ENCODE results near the gene PLXNA2.

PLXNA2 gene

GRCh38 chr1:208066583-208066982 lies 177.6 kb downstream of the PLXNA2 start:
- DNase-seq (ENCODE audit: low read depth), result no peak

GRCh38 chr1:208065862-208066261 lies 178.3 kb downstream of the PLXNA2 start:
- no peak for DNase-seq (ENCODE audit: low read depth)

DNA sequence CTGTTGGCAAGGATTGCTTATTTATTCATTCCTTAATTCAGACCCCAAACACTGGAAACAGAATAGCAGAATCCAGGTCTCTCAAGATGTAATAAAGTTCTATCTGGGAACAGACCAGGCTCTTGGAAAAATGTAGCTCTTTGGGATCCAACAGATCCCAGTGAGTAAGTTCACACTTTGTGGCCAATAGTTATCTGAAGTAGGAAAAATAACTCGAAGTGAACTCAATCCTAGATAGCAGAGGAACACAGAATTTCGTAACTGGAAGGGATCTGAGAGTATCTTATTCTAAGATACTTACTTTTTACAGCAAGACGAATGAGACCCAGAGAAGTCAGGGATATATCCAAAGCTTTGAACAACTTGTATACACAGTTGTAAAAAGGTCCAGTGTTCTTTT lies 182.6 kb downstream of the PLXNA2 start:
- no peak for DNase-seq (ENCODE audit: low read depth)

GRCh38 chr1:208061118-208061517 lies 183.1 kb downstream of the PLXNA2 start:
- no peak for DNase-seq (ENCODE audit: low read depth)

- no peak for DNase-seq (ENCODE audit: low read depth)
Measured at GRCh38 chr1:208060215-208060869, 183.8 kb downstream of the PLXNA2 start.

- DNase-seq (ENCODE audit: low read depth), result no peak
Measured at GRCh38 chr1:208059409-208060001, 184.7 kb downstream of the PLXNA2 start.

DNA sequence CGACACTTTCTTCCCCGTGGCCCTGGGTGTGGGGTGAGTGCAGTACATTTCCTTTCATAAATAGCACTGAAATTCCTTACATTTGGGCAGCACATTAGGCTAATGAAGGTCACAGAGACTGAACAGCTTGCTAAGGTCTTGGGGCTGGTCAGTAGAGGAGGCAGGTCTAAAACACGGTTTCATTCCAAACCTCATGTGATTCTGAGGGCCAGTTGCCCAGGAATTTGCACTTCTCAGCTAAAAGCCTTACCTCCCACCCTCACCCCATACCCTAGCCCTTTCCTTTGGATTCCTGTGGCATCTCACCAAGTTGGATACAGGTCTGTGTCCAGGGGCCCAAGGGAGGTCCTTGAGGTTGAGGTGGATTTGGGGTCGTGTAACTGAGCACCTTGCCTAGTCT lies 185.4 kb downstream of the PLXNA2 start:
- no peak for DNase-seq (ENCODE audit: low read depth)

DNA sequence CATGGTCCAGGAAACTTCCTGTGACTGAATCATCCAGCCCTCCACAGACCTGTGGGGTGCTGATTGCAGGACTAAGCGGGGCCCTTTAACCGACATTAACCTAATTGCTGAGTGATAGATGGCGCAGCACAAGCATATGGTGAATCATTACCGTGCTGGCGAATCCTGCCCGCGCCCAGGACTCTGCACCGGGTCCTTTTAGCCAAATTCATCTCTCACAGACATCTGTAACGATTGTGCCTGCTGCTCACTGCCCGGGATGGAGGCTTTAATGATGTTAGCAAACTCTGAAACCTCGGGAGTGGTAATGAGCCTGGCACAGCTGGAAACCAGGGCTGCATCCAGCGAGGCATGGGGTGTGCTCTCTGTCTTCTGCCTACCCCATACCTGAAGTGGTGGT lies 185.9 kb downstream of the PLXNA2 start:
- no peak for DNase-seq (ENCODE audit: low read depth)

DNA sequence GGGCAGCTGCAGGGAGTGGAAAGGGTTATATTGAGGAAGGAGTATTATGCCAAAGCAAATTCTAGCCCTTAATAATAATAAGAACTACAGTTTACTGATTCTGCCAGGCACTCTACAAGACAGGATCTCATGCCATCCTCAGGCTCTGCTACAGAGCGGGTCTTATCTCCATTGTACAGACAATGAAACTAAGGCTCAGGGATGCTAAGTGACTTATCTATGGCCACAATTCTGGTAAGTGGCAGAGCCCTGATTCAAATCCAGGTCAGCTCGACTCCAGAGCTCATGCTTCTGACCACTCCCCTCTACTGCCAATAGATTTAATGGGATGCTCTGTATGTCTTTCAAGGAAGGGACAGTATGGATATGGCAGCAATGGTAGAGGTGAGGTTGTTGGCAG lies 187.1 kb downstream of the PLXNA2 start:
- no peak for DNase-seq (ENCODE audit: low read depth)

- no peak for DNase-seq (ENCODE audit: low read depth)
Measured at GRCh38 chr1:208055535-208055934, 188.6 kb downstream of the PLXNA2 start.

- no peak for DNase-seq (ENCODE audit: low read depth)
Measured at GRCh38 chr1:208054911-208055379, 189.2 kb downstream of the PLXNA2 start.

GRCh38 chr1:208054485-208054884 lies 189.7 kb downstream of the PLXNA2 start:
- no peak for DNase-seq (ENCODE audit: low read depth)

DNA sequence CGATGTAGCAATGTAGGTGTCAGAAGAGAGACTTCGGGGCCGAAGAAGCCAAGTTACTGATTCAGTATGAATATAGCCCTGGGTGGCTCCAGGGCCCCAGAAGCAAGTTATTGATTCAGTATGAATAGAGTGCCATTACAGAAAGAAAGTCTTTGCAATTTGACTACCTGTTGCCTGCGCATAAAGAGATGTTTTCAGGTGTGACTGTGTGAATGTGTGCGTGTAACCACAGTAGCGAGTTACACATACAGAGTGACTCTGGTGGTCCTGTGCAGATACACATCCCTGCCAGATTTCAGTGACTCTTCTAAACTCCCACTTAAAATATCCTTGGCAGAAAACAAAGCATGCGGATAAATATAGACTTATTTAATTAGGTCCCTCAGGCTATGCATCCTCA lies 190.5 kb downstream of the PLXNA2 start:
- DNase-seq (ENCODE audit: low read depth), result no peak

DNA sequence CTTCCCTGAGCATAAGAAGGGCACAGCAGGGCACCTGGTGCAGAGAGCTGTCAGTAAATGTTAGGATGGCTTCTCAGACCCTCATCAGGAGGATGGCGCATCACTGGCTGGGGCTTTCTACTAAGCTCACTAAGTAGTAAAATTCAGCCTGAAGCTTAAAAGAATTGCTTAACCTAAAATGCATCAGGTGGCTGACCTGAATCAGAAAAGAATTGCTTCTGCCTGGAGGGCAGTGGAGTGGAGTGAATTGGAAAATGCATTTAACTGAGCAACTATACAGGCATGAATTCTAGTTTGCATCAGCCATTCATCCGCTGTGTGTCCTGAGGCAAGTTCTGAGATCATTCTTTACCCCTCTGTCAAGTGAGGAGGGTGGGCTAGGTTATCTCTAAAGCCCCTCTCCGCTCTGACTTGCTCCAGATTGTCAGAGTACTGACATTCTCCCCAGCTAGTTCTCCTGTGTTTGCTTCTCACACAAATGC lies 191.2 kb downstream of the PLXNA2 start:
- DNase-seq (ENCODE audit: low read depth), result no peak

DNA sequence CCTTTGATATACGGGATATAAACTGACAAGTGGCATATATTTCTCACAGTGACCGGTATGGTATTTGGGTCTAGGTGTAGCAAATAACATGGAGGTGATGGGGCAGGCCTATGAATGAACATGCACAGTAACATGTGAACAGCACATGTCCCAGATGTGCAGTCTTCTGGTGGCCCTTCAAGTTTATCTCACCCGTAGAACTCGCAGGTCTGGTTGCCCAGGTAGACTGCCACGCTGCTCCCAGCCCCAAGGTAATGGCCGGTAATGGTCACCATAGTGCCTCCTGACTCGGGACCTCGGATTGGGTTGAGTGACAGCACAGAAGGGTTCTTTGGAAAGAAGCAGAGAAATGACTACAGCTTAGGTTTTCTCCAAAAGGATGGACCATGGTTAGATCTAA lies 192.0 kb downstream of the PLXNA2 start:
- no peak for DNase-seq (ENCODE audit: low read depth)

DNA sequence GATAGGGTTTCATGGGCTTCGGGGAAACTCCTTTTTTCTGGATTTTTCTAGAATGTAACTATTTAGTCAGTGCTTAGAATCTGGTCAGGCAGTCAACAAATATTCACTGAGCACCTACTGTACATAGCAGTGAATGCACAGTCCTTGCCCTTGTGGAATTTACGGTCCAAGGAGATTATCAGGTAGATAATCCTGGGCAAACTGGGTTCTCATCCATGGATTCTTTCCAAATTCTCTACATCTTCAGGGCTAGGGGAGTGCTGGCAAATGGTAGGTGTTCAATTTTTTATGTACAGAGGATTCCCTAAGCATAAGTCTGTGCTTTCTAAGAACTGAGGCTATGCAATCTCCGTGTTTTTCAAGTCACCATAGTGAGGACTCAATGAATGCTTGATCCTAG lies 192.5 kb downstream of the PLXNA2 start:
- no peak for DNase-seq (ENCODE audit: low read depth)

- no peak for DNase-seq (ENCODE audit: low read depth)
Measured at GRCh38 chr1:208048904-208049303, 195.3 kb downstream of the PLXNA2 start.

- DNase-seq (ENCODE audit: low read depth), result no peak
Measured at GRCh38 chr1:208047975-208048374, 196.2 kb downstream of the PLXNA2 start.

DNA sequence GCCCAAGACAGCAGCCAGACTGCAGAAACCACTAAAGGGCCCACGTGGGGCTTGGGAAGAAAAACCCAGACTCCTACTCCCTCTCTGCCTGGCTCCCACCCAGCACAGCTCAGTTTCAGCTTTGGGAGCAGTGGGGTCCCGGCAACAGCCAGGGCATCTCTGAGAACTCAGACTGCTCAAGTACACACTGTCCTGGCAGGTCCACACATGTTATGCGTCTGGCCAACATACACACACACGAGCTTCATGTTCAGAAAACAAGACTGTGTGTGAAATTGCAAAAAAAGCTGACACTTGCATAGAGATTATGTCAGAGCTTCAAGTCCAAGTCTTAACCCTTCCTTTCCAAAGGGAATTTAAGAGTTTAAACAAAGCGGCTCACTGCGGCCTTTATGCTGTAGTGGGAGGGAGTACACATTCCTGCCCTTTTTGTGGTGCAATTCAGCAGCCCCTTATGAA lies 196.7 kb downstream of the PLXNA2 start:
- DNase-seq (ENCODE audit: low read depth), result no peak

DNA sequence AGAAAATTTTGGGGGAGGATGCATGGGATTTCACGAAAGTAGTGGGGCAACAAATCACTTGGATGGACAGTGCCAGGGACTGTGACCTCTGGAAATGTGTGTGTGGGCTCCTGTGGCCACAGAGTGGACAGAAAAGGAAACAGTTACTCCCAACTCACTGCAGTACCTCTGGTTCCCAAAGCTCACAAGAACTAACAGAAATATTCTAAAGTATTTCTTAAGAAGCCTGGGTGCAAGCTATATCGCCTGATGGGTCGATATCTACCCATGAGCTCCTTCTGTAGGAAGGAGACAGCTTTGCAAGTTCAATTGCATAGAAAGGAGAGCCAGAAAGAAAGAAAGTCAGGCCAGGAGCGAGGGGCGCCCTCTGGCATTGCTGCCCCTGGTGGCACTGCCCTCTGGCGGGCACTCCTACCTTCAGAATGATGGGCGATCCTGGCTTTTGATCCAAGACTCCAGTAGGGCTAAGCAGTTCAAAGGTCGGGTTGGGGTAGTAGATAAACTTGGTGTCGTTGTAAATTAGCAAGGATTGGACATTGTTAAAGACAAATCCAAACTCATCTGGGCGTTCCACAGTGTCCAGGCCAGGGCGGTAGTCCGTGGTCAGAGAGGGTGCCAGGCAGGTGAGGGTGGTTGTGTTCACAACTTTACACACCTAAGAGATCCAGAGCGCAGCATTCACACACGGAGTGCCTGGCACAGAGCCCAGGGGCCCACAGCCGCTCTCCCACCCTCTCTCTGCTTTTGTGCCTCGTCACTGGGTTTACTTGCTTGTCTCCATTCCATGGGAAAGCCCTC lies 198.5 kb downstream of the PLXNA2 start:
- DNase-seq (ENCODE audit: low read depth), result no peak

DNA sequence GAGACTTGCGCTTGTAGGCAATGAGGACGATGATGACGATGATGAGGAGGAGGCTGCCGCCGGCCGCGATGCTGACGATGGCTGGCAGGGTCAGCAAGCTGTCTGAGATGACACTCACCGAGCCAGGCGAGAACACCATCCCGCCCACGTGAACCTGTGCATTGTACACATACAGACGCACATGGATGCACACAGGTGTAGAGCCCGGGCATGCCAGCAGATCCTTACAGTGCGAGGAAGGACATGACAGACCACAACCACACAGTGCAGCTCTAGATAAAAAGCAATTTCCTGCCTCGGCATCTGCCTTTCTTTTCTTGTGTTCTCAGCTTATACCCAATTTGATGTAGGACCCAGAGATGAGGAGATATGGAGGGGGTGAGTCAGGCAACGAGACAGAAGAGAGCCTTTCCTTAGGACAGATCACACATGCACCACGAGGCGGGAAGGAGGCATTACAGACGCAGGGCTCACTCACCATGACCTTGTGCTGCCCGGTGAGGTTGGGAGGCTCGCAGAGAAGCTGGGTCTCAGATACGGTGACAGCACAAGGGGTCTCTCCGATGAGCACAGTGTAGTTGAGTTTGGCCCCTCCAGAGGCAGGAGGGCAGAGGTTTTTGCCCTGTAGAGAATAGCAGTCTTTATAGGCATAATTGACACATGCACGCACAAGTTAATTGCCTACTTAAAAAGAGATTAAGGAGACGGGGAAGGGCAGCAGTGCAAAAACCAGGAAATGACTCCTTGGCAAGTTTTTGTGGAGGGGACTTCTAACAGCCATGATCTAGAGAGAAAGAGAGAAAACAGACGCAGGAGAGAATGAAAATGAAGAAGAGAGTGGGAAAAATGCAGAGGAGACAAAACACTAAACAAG lies 199.4 kb downstream of the PLXNA2 start:
- no peak for DNase-seq (ENCODE audit: low read depth)

DNA sequence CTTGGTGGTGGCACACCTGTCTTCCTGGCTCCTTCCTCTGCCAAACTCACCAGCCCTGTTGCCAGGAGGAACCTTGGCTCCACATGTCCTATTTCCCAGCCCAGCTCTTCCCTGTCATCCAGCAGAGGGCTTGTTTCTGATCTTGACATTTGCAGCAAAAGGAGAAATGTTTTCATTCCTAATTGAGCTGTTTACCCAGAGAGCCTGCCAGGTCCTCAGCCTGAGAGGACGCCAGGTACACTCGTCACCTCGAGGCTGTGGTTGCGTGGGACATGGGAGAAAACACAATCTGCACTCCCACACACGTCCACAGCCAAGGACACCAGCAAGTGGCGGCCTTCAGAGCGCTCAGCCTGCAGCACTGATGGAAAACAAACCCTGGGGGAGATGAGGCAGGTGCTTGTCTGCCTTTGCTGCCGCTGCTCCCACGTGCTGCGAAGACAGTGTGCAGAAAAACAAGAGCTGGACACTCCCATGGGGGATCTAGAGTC lies 200.4 kb downstream of the PLXNA2 start:
- DNase-seq (ENCODE audit: low read depth), result no peak

All from stimulated activated CD8-positive, alpha-beta memory T cell treated with anti-CD3 and anti-CD28 coated beads, Interleukin-12 subunit alpha, Interleukin-12 subunit beta, amount 100 ng/mL, for 4 hours (primary cell).